ENCODE data around the gene KIF21B. TPM values are rescaled to one million over a fixed set of nuclear protein-coding genes. Genes with fewer than 3 reads are reported as not detected.

KIF21B gene
- total and polyA plus RNA-seq, 2 experiments from 2014 or later, result 0.29 to 3.5 TPM

DNA sequence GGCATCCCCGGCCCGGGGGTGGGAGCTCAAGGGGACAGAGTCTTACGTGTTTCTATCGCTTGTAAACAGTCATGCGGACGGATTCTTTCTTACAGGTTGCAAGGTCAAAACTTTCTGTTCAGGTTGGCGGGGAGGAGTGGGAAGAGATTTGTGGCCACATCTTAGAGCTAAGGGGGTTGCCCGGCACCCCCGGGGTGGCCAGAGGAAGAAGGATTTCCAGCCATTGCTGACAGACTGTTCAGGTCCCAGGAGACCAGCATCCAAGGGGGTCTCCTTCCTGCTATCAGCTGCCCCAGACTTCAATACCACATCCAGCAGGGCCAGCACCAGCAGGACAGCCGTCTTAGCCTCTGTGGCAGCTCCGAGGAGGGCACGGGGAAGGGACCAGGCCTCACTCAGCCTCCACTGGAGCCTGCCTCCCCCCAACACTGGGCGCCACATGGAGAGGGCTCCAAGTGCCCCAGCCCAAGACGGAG is 52.0 kb downstream of the KIF21B start:
- Histone ChIP-seq H3K4me1 (ENCODE audit: low read depth) (no peaks in the 10 kb centered on the region), H3K36me3 (no peaks in the 10 kb centered on the region), H3K9me3 (ENCODE audit: low read depth) (no peaks in the 10 kb centered on the region), H3K27me3 (no peaks in the 10 kb centered on the region), H3K27ac (no peak overlapping the region), H3K4me3 (no peak overlapping the region)
- no peak for DNase-seq (ENCODE audit: low read depth in 1 of 2, low spot score in 1 of 2)
- TF ChIP-seq, protein P1, sequence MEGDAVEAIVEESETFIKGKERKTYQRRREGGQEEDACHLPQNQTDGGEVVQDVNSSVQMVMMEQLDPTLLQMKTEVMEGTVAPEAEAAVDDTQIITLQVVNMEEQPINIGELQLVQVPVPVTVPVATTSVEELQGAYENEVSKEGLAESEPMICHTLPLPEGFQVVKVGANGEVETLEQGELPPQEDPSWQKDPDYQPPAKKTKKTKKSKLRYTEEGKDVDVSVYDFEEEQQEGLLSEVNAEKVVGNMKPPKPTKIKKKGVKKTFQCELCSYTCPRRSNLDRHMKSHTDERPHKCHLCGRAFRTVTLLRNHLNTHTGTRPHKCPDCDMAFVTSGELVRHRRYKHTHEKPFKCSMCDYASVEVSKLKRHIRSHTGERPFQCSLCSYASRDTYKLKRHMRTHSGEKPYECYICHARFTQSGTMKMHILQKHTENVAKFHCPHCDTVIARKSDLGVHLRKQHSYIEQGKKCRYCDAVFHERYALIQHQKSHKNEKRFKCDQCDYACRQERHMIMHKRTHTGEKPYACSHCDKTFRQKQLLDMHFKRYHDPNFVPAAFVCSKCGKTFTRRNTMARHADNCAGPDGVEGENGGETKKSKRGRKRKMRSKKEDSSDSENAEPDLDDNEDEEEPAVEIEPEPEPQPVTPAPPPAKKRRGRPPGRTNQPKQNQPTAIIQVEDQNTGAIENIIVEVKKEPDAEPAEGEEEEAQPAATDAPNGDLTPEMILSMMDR (IDR thresholded peaks at IDR 0.05; ENCODE audit: low read depth, low read length), result no peak

- no peaks in the 10 kb centered on the region for H3K4me1 ChIP-seq (ENCODE audit: low read depth)
- H3K27me3 ChIP-seq, result no peaks in the 10 kb centered on the region
- DNase-seq (ENCODE audit: low read depth in 1 of 2, low spot score in 1 of 2), result no peak
- TF ChIP-seq, protein P1 (IDR thresholded peaks at IDR 0.05; ENCODE audit: low read depth, low read length), result no peak
- no peak overlapping the region for H3K4me3 ChIP-seq
- no peak overlapping the region for H3K27ac ChIP-seq
- H3K9me3 ChIP-seq (ENCODE audit: low read depth), result no peaks in the 10 kb centered on the region
- no peaks in the 10 kb centered on the region for H3K36me3 ChIP-seq
Observed at GRCh38 chr1:200970771-200971427, 52.6 kb downstream of the KIF21B start.

DNA sequence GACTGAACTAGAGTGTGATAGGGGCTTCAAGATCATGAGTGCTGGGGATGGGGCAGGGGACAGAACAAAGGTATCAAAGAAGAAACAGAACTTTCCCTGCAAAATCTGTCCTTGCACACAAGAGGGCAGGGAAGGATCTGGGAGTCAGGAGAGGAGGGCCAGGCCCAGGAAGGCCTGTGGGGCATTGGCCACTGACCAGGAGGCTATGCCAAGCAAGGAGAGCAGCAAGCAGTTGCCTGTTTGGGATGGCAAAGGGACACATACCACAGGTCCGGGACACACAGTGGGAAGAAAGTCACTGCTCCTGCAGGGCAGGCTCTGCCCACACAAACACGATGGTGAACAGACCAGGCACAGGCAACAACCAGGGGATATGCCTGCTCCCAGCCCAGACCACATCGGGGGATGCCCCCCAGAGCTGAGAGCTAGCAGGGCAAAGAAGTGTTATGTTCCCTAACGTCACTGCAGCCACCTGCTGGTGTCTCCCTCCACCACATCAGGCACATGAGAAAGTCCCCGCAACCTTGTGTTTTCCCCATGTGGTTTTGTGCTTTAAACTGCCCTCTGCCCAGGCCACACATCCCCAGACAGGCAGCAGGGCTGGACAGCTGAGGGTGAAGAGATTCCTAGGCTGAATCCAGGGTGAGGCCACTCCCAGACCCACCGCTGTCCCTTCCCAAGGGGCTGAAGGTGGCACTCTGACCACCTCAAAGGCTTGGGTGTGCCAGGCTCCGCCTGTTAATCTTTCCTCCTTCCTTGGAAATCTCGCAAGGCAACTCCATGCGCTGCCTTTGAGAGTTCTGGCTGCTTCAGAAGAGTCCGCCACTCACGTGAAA is 53.6 kb downstream of the KIF21B start:
- no peak for DNase-seq (ENCODE audit: low read depth in 1 of 2, low spot score in 1 of 2)

GRCh38 chr1:200968469-200969410 is 54.8 kb downstream of the KIF21B start:
- Histone ChIP-seq H3K4me1 (ENCODE audit: low read depth) (no peaks in the 10 kb centered on the region), H3K27me3 (no peaks in the 10 kb centered on the region), H3K4me3 (no peak overlapping the region), H3K36me3 (no peaks in the 10 kb centered on the region), H3K27ac (no peak overlapping the region), H3K9me3 (ENCODE audit: low read depth) (no peaks in the 10 kb centered on the region)
- DNase-seq (ENCODE audit: low read depth in 1 of 2, low spot score in 1 of 2), result no peak
- TF ChIP-seq, protein P1 (IDR thresholded peaks at IDR 0.05; ENCODE audit: low read depth, low read length), result no peak

More for the DNA sequence above, 53.6 kb downstream of the KIF21B start:
- no peaks in the 10 kb centered on the region for H3K4me1 ChIP-seq (ENCODE audit: low read depth)
- no peaks in the 10 kb centered on the region for H3K27me3 ChIP-seq
- TF ChIP-seq, protein P1 (IDR thresholded peaks at IDR 0.05; ENCODE audit: low read depth, low read length), result no peak
- no peaks in the 10 kb centered on the region for H3K9me3 ChIP-seq (ENCODE audit: low read depth)
- no peak overlapping the region for H3K4me3 ChIP-seq
- no peak overlapping the region for H3K27ac ChIP-seq
- no peaks in the 10 kb centered on the region for H3K36me3 ChIP-seq

Data from cardiac muscle cell (in vitro differentiated cells and primary cell).